Lung (tissue), 12 donors: Measurements from ENCODE around the gene NUDT2. TPM values are rescaled to one million over a fixed set of nuclear protein-coding genes. Genes with fewer than 3 reads are reported as not detected.

Source experiments
- ATAC-seq: fragments of 200-7000 bp; cut with Tn5 transposase; one replicate; pipeline ENCODE4 v1.9.1; 2020; ENCODE audit warnings: moderate number of reproducible peaks; ENCODE audit not compliant: insufficient read depth, low FRiP score
- DNase-seq, 3 donors: peaks; one replicate each; pipeline ENCODE4 v3.0.0-alpha.2; 2013 to 2017
- H3K27ac ChIP-seq, 2 donors: one replicate each; pipeline ENCODE4 v1.5.1; 2013; ENCODE audit warnings: mild to moderate bottlenecking in 2 of 2, moderate library complexity in 2 of 2, control low read depth in 1 of 2, inconsistent platforms in 1 of 2, low read depth in 1 of 2, low read length in 1 of 2
- H3K27me3 ChIP-seq, 3 donors: one replicate each; pipeline ENCODE4 v1.5.1; 2013; ENCODE audit warnings: low read length in 2 of 3; ENCODE audit not compliant: control insufficient read depth in 3 of 3, insufficient read depth in 3 of 3
- H3K36me3 ChIP-seq, 4 donors: one replicate each; pipeline ENCODE4 v1.5.1; 2013; ENCODE audit warnings: low read length in 4 of 4, mild to moderate bottlenecking in 1 of 4, moderate library complexity in 1 of 4; ENCODE audit not compliant: control insufficient read depth in 4 of 4, insufficient read depth in 4 of 4
- H3K4me1 ChIP-seq, 5 donors: one replicate each; pipeline ENCODE4 v1.5.1; 2013; ENCODE audit warnings: low read length in 5 of 5, mild to moderate bottlenecking in 2 of 5, moderate library complexity in 1 of 5; ENCODE audit not compliant: control insufficient read depth in 5 of 5, insufficient read depth in 5 of 5
- H3K4me3 ChIP-seq: one replicate; pipeline ENCODE4 v1.5.1; 2013; ENCODE audit warnings: mild to moderate bottlenecking, control low read depth, moderate library complexity
- H3K9ac ChIP-seq, 2 donors: one replicate each; pipeline ENCODE4 v1.5.1; 2013; ENCODE audit warnings: low read length in 2 of 2, control low read depth in 1 of 2; ENCODE audit not compliant: insufficient read depth in 1 of 2
- H3K9me3 ChIP-seq, 4 donors: one replicate each; pipeline ENCODE4 v1.5.1; 2013; ENCODE audit warnings: low read length in 3 of 4, mild to moderate bottlenecking in 1 of 4, moderate library complexity in 1 of 4; ENCODE audit not compliant: control insufficient read depth in 4 of 4, insufficient read depth in 3 of 4
- CTCF ChIP-seq: IDR thresholded peaks from 2 replicates; pipeline ENCODE4 v1.5.1; 2012; ENCODE audit warnings: mild to moderate bottlenecking; ENCODE audit errors: control extremely low read depth, extremely low read depth
- WGBS, 2 donors: extraction: QIAGEN DNeasy Blood & Tissue Kit; methylation state at CpG; one replicate each; pipeline ENCODE4 v1.1.7; 2013; 5-methylcytosine and 5-hydroxymethylcytosine counted together
- polyA plus RNA-seq, 2 donors: library from polyadenylated mRNA; stranded (reverse); fragments of 200-250 nt; gene quantifications; one replicate each; pipeline ENCODE4 v1.2.1, GENCODE V29; 2013
- total RNA-seq, 2 donors: library from RNA; depleted of rRNA in 1 of 2; stranded (reverse); fragments of >200 nt in 1 of 2; gene quantifications; one replicate each; pipeline ENCODE4 v1.2.1, GENCODE V29; 2014 to 2021
- donor health status: control.
- donor health status: control.
- donor health status: Bipolar disorder and iron deficiency.
- donor health status: healthy.
- donor health status: DM: yes; HTN: yes; CAD: no.

Gene NUDT2
- total and polyA plus RNA-seq, 4 donors = 11.7 to 20.1 (median 15.6) TPM

DNA sequence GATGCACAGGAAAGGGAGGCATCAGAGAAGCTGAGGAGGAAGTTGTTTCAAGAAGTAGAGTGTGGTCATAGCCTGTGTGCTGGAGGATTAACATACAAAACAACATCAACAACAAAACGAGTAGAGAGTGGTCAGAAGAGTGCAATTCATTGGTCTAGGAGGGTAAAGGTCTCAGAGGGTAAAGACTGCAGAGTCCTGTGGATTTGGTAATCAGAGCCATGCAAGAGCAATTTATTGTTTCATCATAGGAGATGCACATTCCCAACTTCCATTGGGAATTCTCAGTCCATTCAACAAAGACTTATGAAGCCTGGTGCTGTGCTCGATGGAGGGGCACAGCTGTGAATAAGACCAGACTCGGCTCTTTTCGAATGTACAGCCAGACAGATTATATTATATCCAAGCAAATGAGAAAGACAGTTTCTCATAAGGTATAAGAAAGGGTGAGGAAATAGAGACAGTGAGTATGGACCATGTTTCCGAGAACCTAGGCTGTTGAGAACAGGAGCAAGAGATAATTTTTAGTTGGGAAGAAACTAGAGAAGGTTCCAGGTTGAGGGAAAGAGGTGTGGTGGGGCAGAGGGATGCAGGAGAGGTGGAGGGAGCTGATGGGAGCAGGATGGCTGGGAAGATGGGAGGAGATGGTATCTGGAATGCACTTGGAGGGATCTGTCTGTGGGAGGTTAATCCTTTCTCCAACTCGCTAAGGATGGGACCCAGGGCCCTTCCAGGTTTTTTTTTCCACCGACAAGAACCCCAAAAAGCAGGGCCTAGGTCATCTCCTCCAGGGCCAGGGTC, 55.2 kb downstream of the NUDT2 start:
- no peak for TF ChIP-seq CTCF
- ATAC-seq (no peak), DNase-seq (no peak)
- H3K27me3 ChIP-seq = peaks cover 0 to 26% (median 12%) of the 10 kb centered on the region in 3 donors
- H3K9me3 ChIP-seq = no peaks in the 10 kb centered on the region
- no peaks in the 10 kb centered on the region for H3K36me3 ChIP-seq
- no peak overlapping the region for H3K9ac ChIP-seq
- 81 to 82% methylated on average over 7 of the region's 7 CpGs for WGBS, 2 donors
- H3K4me3 ChIP-seq = no peak overlapping the region
- H3K27ac ChIP-seq = no peak overlapping the region
- peaks cover 0 to 17% (median 3%) of the 10 kb centered on the region in 5 donors for H3K4me1 ChIP-seq

DNA sequence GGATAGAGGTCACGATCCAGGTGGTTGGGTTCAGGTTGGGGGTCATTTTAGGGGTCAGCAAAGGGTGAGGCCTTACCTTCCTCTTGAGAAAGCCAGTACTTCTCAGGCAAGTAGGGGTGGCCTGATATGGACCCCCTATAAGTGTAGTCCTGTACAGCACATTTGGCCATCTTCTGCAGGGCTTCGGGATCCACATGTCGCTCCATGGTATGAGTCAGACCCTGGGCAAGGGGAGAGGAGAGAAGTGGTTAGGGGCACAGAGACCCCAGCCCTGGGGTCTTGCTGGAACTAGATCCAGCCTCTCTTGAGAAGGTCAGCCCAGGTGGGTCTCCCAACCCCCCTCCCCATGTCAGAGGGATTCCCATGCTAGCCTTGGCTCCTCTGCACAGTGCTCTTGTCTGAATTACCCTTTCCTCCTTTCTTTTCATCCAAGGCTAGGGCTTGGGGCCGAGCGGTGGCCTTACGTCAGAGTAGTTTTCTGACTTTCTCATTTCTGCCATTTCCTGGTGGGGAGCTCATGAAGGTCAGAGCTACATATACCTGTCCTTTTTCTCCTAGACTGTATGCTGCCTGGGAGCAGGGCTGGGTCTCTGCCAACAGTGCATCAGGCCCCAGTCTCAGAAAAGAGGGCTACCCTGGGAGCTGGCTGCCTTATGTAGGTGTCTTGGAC, 56.3 kb downstream of the NUDT2 start:
- no peaks in the 10 kb centered on the region for H3K36me3 ChIP-seq
- DNase-seq = no peak
- no peak for ATAC-seq
- H3K4me1 ChIP-seq = peaks cover 0 to 6% (median 2%) of the 10 kb centered on the region in 5 donors
- no peak overlapping the region for H3K4me3 ChIP-seq
- H3K9ac ChIP-seq = no peak overlapping the region
- H3K27me3 ChIP-seq = peaks cover 0 to 20% (median 2%) of the 10 kb centered on the region in 3 donors
- 91 to 96% methylated on average over 6 of the region's 6 CpGs for WGBS, 2 donors
- TF ChIP-seq CTCF = no peak
- H3K27ac ChIP-seq = no peak overlapping the region
- no peaks in the 10 kb centered on the region for H3K9me3 ChIP-seq

DNA sequence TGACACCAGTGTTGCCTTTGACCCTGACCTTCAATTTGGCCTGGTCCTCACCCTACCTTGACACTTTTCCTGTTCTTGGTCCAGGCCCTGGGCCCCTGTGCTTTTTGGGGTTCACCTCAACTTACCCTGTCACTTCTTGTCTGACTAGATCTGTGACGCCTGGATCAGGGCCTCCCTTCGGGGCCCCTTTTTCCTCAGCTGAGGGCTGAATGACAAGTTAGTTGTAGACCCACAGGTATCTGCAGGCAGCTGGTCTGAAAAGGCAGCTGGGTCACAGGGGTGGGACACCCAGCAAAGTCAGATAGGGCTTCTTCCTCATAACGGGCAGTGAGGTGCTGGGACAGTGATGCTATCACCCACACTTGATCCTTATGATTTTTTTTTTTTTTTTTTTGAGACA, 57.3 kb downstream of the NUDT2 start:
- no peak for ATAC-seq
- H3K9me3 ChIP-seq = no peaks in the 10 kb centered on the region
- H3K4me1 ChIP-seq = no peaks in the 10 kb centered on the region
- no peak overlapping the region for H3K4me3 ChIP-seq
- no peak for DNase-seq
- H3K27me3 ChIP-seq = peaks cover 0 to 14% (median 2%) of the 10 kb centered on the region in 3 donors
- TF ChIP-seq CTCF = no peak
- no peak overlapping the region for H3K9ac ChIP-seq
- WGBS, 2 donors = 88 to 90% methylated on average over 3 of the region's 3 CpGs
- H3K27ac ChIP-seq = no peak overlapping the region
- no peaks in the 10 kb centered on the region for H3K36me3 ChIP-seq
